ENCODE results near the gene SORCS3. TPM values are rescaled to one million over a fixed set of nuclear protein-coding genes. Genes with fewer than 3 reads are reported as not detected.

Gene SORCS3
- polyA plus RNA-seq, 3 donors = not detected

DNA sequence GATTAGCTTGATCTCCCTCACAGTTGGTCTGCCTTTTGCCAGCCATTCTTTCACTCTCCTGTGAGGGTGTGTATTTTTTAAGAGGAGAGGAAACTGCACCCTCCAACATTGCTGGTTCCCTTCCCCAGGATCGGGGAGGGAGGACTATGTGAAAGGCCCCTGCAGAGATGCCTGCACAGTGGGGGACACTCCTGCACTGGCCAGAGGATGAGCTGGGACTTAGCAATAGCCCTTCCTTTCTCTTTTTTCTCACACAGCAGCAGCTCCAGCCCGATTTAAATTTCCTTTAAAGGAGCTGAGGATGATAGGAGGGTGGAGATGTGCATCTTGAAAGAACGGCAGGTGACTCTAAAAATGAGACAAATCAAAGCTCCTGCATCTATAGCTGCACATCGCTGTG lies 18.7 kb downstream of the SORCS3 start:
- Mint-ChIP-seq H3K27ac (no peak overlapping the region), H3K36me3 (no peaks in the 10 kb centered on the region), H3K9me3 (peaks cover 0 to 5% (median 2%) of the 10 kb centered on the region in 7 donors), H3K4me3 (no peak overlapping the region), H3K4me1 (no peaks in the 10 kb centered on the region), H3K27me3 (ENCODE audit: low read depth in 3 of 3) (peaks cover 11 to 19% (median 12%) of the 10 kb centered on the region in 3 donors)
- H3K27me3 ChIP-seq (ENCODE audit: control insufficient read depth in 2 of 2, insufficient read depth in 2 of 2, low read length in 2 of 2) = peaks cover 2 to 6% of the 10 kb centered on the region in 2 donors
- no peak overlapping the region for H3K27ac ChIP-seq (ENCODE audit: low read depth in 1 of 2, low read length in 2 of 2)
- WGBS (ENCODE audit: insufficient coverage) = no CpG with 5 or more reads among the region's 4 CpGs
- no peak overlapping the region for H3K9ac ChIP-seq (ENCODE audit: insufficient read depth, low read length, poor library complexity, severe bottlenecking)
- H3K36me3 ChIP-seq (replicated peaks in 1 of 2; ENCODE audit: control insufficient read depth in 1 of 2, insufficient read depth in 2 of 2, low read length in 2 of 2) = no peaks in the 10 kb centered on the region
- intact Hi-C loops (cut with micrococcal nuclease) = no loop called here
- no peak for DNase-seq
- no peaks in the 10 kb centered on the region for H3K79me2 ChIP-seq (ENCODE audit: insufficient read depth, low read length)
- H3K4me2 ChIP-seq (replicated peaks; ENCODE audit: extremely low read depth, low read length, poor library complexity, severe bottlenecking) = no peak overlapping the region
- H3K4me1 ChIP-seq (ENCODE audit: control insufficient read depth in 1 of 2, insufficient read depth in 2 of 2, low read length in 2 of 2) = no peaks in the 10 kb centered on the region
- no peaks in the 10 kb centered on the region for H3K9me3 ChIP-seq (replicated peaks in 1 of 2; ENCODE audit: control insufficient read depth in 1 of 2, insufficient read depth in 1 of 2, low read length in 2 of 2)
- no peak overlapping the region for H3K4me3 ChIP-seq (replicated peaks in 1 of 3; ENCODE audit: low read depth in 2 of 3, low read length in 3 of 3)
- TF ChIP-seq, protein P1, sequence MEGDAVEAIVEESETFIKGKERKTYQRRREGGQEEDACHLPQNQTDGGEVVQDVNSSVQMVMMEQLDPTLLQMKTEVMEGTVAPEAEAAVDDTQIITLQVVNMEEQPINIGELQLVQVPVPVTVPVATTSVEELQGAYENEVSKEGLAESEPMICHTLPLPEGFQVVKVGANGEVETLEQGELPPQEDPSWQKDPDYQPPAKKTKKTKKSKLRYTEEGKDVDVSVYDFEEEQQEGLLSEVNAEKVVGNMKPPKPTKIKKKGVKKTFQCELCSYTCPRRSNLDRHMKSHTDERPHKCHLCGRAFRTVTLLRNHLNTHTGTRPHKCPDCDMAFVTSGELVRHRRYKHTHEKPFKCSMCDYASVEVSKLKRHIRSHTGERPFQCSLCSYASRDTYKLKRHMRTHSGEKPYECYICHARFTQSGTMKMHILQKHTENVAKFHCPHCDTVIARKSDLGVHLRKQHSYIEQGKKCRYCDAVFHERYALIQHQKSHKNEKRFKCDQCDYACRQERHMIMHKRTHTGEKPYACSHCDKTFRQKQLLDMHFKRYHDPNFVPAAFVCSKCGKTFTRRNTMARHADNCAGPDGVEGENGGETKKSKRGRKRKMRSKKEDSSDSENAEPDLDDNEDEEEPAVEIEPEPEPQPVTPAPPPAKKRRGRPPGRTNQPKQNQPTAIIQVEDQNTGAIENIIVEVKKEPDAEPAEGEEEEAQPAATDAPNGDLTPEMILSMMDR (IDR thresholded peaks at IDR 0.05) = no peak
- no peak overlapping the region for H2AFZ ChIP-seq (ENCODE audit: insufficient read depth, low read depth, low read length, poor library complexity, severe bottlenecking)
- no peaks in the 10 kb centered on the region for H4K20me1 ChIP-seq (ENCODE audit: insufficient read depth, low read length)

DNA sequence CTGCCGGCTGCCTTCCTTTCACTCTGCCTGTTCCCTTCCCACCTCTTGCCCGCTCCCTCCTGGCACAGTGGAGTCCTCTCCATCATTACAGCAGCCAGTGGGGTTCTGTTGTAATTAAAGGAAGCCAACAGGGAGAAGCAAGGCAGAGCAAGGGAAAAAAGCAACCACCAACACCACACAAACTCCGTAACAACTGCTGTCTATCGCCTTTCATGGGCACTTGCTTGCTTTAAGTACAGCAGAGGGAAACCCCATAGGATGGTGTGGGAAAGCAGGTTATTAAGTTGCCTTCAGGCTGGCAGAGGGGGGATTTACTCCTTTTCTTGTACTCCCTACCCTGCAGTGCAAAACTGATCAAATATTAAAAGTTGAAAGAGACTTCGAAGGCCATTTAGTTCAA lies 22.0 kb downstream of the SORCS3 start:
- Histone ChIP-seq H3K4me3 (replicated peaks in 1 of 3; ENCODE audit: low read depth in 2 of 3, low read length in 3 of 3) (no peak overlapping the region), H3K4me2 (replicated peaks; ENCODE audit: extremely low read depth, low read length, poor library complexity, severe bottlenecking) (no peak overlapping the region), H3K27me3 (ENCODE audit: control insufficient read depth in 2 of 2, insufficient read depth in 2 of 2, low read length in 2 of 2) (peaks cover 0 to 6% of the 10 kb centered on the region in 2 donors), H3K9me3 (replicated peaks in 1 of 2; ENCODE audit: control insufficient read depth in 1 of 2, insufficient read depth in 1 of 2, low read length in 2 of 2) (no peaks in the 10 kb centered on the region), H2AFZ (ENCODE audit: insufficient read depth, low read depth, low read length, poor library complexity, severe bottlenecking) (no peak overlapping the region), H3K9ac (ENCODE audit: insufficient read depth, low read length, poor library complexity, severe bottlenecking) (no peak overlapping the region), H3K4me1 (ENCODE audit: control insufficient read depth in 1 of 2, insufficient read depth in 2 of 2, low read length in 2 of 2) (no peaks in the 10 kb centered on the region), H3K36me3 (replicated peaks in 1 of 2; ENCODE audit: control insufficient read depth in 1 of 2, insufficient read depth in 2 of 2, low read length in 2 of 2) (no peaks in the 10 kb centered on the region), H4K20me1 (ENCODE audit: insufficient read depth, low read length) (no peaks in the 10 kb centered on the region), H3K79me2 (ENCODE audit: insufficient read depth, low read length) (no peaks in the 10 kb centered on the region), H3K27ac (ENCODE audit: low read depth in 1 of 2, low read length in 2 of 2) (no peak overlapping the region)
- DNase-seq = no peak
- intact Hi-C loops (cut with micrococcal nuclease) = no loop called here
- no peak overlapping the region for H3K27ac Mint-ChIP-seq
- H3K27me3 Mint-ChIP-seq (ENCODE audit: low read depth in 3 of 3) = peaks cover 5 to 18% (median 11%) of the 10 kb centered on the region in 3 donors
- H3K4me3 Mint-ChIP-seq = no peak overlapping the region
- 66% methylated on average over 2 of the region's 5 CpGs for WGBS (ENCODE audit: insufficient coverage)
- no peaks in the 10 kb centered on the region for H3K36me3 Mint-ChIP-seq
- H3K4me1 Mint-ChIP-seq = no peaks in the 10 kb centered on the region
- H3K9me3 Mint-ChIP-seq = peaks cover 0 to 5% (median 0%) of the 10 kb centered on the region in 7 donors
- TF ChIP-seq, protein P1 (IDR thresholded peaks at IDR 0.05) = no peak
